PFSK-1 (cell line): ENCODE measurements around the gene GNA15.

Experiments
- FOXP2 ChIP-seq: optimal IDR thresholded peaks from 2 replicates; pipeline ENCODE3; 2011; ENCODE audit warnings: borderline replicate concordance, control low read depth, inconsistent platforms; ENCODE audit not compliant: insufficient read depth; ENCODE audit errors: extremely low read length, extremely low read depth
- POLR2AphosphoS5 ChIP-seq: IDR thresholded peaks from 2 replicates; pipeline ENCODE4 v1.6.1; 2012; ENCODE audit warnings: low read depth, mild to moderate bottlenecking, control low read depth, low read length, moderate library complexity
- REST ChIP-seq, 2 experiments: IDR thresholded peaks; 2 replicates each; pipeline versions ENCODE4 v1.6.1 to v1.8.0; 2011 to 2012; ENCODE audit warnings: low read depth in 2 of 2, low read length in 2 of 2, control low read depth in 1 of 2, inconsistent platforms in 1 of 2, mild to moderate bottlenecking in 1 of 2, moderate library complexity in 1 of 2; ENCODE audit not compliant: insufficient read depth in 1 of 2
- SIN3A ChIP-seq: IDR thresholded peaks from 2 replicates; pipeline ENCODE4 v1.6.1; 2012; ENCODE audit warnings: mild to moderate bottlenecking, low read length, moderate library complexity, borderline replicate concordance; ENCODE audit not compliant: insufficient read depth
- TAF1 ChIP-seq: IDR thresholded peaks from 2 replicates; pipeline ENCODE4 v1.6.1; 2012; ENCODE audit warnings: low read length, control low read depth, borderline replicate concordance; ENCODE audit not compliant: insufficient read depth

GRCh38 chr19:3123956-3124355 lies 11.9 kb upstream of the GNA15 start:
- no peak for TF ChIP-seq POLR2AphosphoS5
- no peak for TF ChIP-seq FOXP2
- no peak for TF ChIP-seq REST (IDR thresholded peaks at IDR 0.05; ENCODE audit: insufficient read depth in 1 of 2, low read depth in 2 of 2, low read length in 2 of 2)
- no peak for TF ChIP-seq TAF1
- no peak for TF ChIP-seq SIN3A
